HCT116 (cell line): ENCODE measurements around the gene ARHGAP21. TPM values are rescaled to one million over a fixed set of nuclear protein-coding genes. Genes with fewer than 3 reads are reported as not detected.

Source experiments
- ATAC-seq: fragments of 200-7000 bp; cut with Tn5 transposase; 2 replicates; pipeline ENCODE4 v1.9.1; 2020; ENCODE audit warnings: mild to moderate bottlenecking, moderate library complexity
- BruUV-seq: library from RNA; stranded (reverse); fragments of 400-500 nt; replicated peaks from 2 replicates; lab custom pipeline; 2021; lab: Mats Ljungman, UMichigan
- CTCF ChIA-PET: fragments of 300-600 bp; sonication (Branson Sonifier 250); formaldehyde crosslinking; loops from one replicate; lab custom pipeline; 2021; ENCODE audit warnings: antibody characterized with exemption; lab: Charles Lee
- POLR2A ChIA-PET: fragments of 300-600, 350-600 bp; sonication (Branson Sonifier 250); formaldehyde crosslinking; loops from one replicate; lab custom pipeline; 2021; ENCODE audit warnings: antibody characterized with exemption; lab: Charles Lee
- RAD21 ChIA-PET, 2 experiments: fragments of 300-600 bp; sonication (Branson Sonifier 250); formaldehyde crosslinking; loops; one replicate each; lab custom pipeline; 2023; ENCODE audit warnings: low total read pairs in 2 of 2; ENCODE audit not compliant: uncharacterized antibody in 2 of 2, unreplicated experiment in 2 of 2, low non-redundant PET in 1 of 2; lab: Charles Lee
- DNase-seq: peaks from one replicate; pipeline ENCODE4 v3.0.0-alpha.2; 2010; ENCODE audit warnings: low read depth, low spot score
- H2AFZ ChIP-seq: fragments of 200-600 bp; shearing (Covaris generic), sonication (generic); 2 replicates; pipeline ENCODE4 v1.6.1; 2017; ENCODE audit warnings: low read depth, mixed run types, mixed read lengths, antibody characterized with exemption, low read length; ENCODE audit not compliant: poor library complexity, severe bottlenecking
- H3K27ac ChIP-seq: 2 replicates; pipeline ENCODE4 v1.5.1; 2012; ENCODE audit warnings: low read depth, low read length
- H3K27me3 ChIP-seq: fragments of 200-600 bp; sonication (generic); 2 replicates; pipeline ENCODE4 v1.6.1; 2016; ENCODE audit warnings: mixed run types, low read length, mixed read lengths; ENCODE audit not compliant: insufficient read depth
- H3K36me3 ChIP-seq, 2 experiments: fragments of 200-500 bp in 1 of 2; fragments of 200-600 bp in 1 of 2; sonication (Bioruptor generic) in 1 of 2; sonication (generic) in 1 of 2; 2 replicates each; pipeline versions ENCODE4 v1.5.1 to v1.6.1; 2014 to 2016; ENCODE audit warnings: low read length in 2 of 2, inconsistent platforms in 1 of 2, mixed read lengths in 1 of 2, mixed run types in 1 of 2; ENCODE audit not compliant: insufficient read depth in 2 of 2, control insufficient read depth in 1 of 2
- H3K4me1 ChIP-seq, 2 experiments: fragments of 200-600 bp in 1 of 2; sonication (generic) in 1 of 2; 2 replicates each; pipeline versions ENCODE4 v1.5.1 to v1.6.1; 2012 to 2017; ENCODE audit warnings: low read length in 2 of 2, inconsistent platforms in 1 of 2, mild to moderate bottlenecking in 1 of 2, mixed read lengths in 1 of 2, mixed run types in 1 of 2, moderate library complexity in 1 of 2; ENCODE audit not compliant: insufficient read depth in 2 of 2, control insufficient read depth in 1 of 2
- H3K4me2 ChIP-seq: fragments of 200-600 bp; sonication (generic); 2 replicates; pipeline ENCODE4 v1.6.1; 2017; ENCODE audit warnings: mixed run types, low read length, mixed read lengths
- H3K4me3 ChIP-seq, 2 experiments: fragments of 200-600 bp in 1 of 2; sonication (generic) in 1 of 2; replicated peaks in 1 of 2; 2 replicates each; pipeline ENCODE4 v1.5.1; 2011 to 2016; ENCODE audit warnings: low read length in 2 of 2, control low read depth in 1 of 2, low read depth in 1 of 2, mild to moderate bottlenecking in 1 of 2, mixed read lengths in 1 of 2, mixed run types in 1 of 2
- H3K79me2 ChIP-seq: fragments of 200-600 bp; sonication (generic); 2 replicates; pipeline ENCODE4 v1.6.1; 2017; ENCODE audit warnings: mild to moderate bottlenecking, mixed run types, low read length, moderate library complexity, mixed read lengths; ENCODE audit not compliant: insufficient read depth
- H3K9ac ChIP-seq: fragments of 200-600 bp; sonication (generic); 2 replicates; pipeline ENCODE4 v1.6.1; 2016; ENCODE audit warnings: low read length, mixed read lengths
- H3K9me2 ChIP-seq: fragments of 200-600 bp; sonication (generic), shearing (Covaris generic); 2 replicates; pipeline ENCODE4 v1.6.1; 2017; ENCODE audit warnings: mixed run types, mild to moderate bottlenecking, moderate library complexity; ENCODE audit not compliant: insufficient read depth
- H3K9me3 ChIP-seq, 2 experiments: fragments of 200-500 bp in 1 of 2; fragments of 200-600 bp in 1 of 2; sonication (Bioruptor generic) in 1 of 2; sonication (generic) in 1 of 2; 2 replicates each; pipeline ENCODE4 v1.6.1; 2014 to 2017; ENCODE audit warnings: low read length in 2 of 2, mixed read lengths in 2 of 2, inconsistent platforms in 1 of 2, low read depth in 1 of 2, mild to moderate bottlenecking in 1 of 2, mixed run types in 1 of 2, moderate library complexity in 1 of 2; ENCODE audit not compliant: control insufficient read depth in 1 of 2, insufficient read depth in 1 of 2
- H4K20me1 ChIP-seq: fragments of 200-600 bp; sonication (generic), shearing (Covaris generic); 2 replicates; pipeline ENCODE4 v1.6.1; 2017; ENCODE audit warnings: mixed run types, mild to moderate bottlenecking, moderate library complexity; ENCODE audit not compliant: insufficient read depth
- CTCF ChIP-seq, 3 experiments: fragments of 200-600 bp in 1 of 3; sonication (generic) in 1 of 3; IDR thresholded peaks in 2 of 3; conservative IDR thresholded peaks in 1 of 3; 2 replicates each; pipeline ENCODE4 v1.5.1; 2012 to 2017; ENCODE audit warnings: low read depth in 2 of 3, low read length in 2 of 3, antibody characterized with exemption in 1 of 3, borderline replicate concordance in 1 of 3, control low read depth in 1 of 3, mild to moderate bottlenecking in 1 of 3, mixed read lengths in 1 of 3, mixed run types in 1 of 3, moderate library complexity in 1 of 3; ENCODE audit not compliant: insufficient read depth in 1 of 3
- ELF1 ChIP-seq: IDR thresholded peaks from 2 replicates; pipeline ENCODE4 v1.6.1; 2012; ENCODE audit warnings: low read depth, borderline replicate concordance
- EZH2 ChIP-seq: fragments of 200-600 bp; sonication (generic); IDR thresholded peaks from 2 replicates; pipeline ENCODE4 v1.6.1; 2017; ENCODE audit warnings: antibody characterized with exemption, mixed run types
- EZH2phosphoT487 ChIP-seq: fragments of 200-600 bp; IDR thresholded peaks from 2 replicates; pipeline ENCODE4 v1.6.1; 2018; ENCODE audit warnings: antibody characterized with exemption, borderline replicate concordance
- JUND ChIP-seq: IDR thresholded peaks from 2 replicates; pipeline ENCODE4 v1.6.1; 2012
- MAX ChIP-seq: IDR thresholded peaks from 2 replicates; pipeline ENCODE4 v1.6.1; 2012
- POLR2A ChIP-seq: IDR thresholded peaks from 2 replicates; pipeline ENCODE4 v1.7.0; 2011; ENCODE audit warnings: borderline replicate concordance; ENCODE audit not compliant: insufficient read depth, insufficient read length; ENCODE audit errors: extremely low read depth
- POLR2AphosphoS5 ChIP-seq: IDR thresholded peaks from 2 replicates; pipeline ENCODE4 v1.6.1; 2011; ENCODE audit warnings: mild to moderate bottlenecking, low read depth, low read length, moderate library complexity
- REST ChIP-seq: IDR thresholded peaks from 2 replicates; pipeline ENCODE4 v1.6.1; 2012; ENCODE audit warnings: low read depth
- SIN3A ChIP-seq: IDR thresholded peaks from 2 replicates; pipeline ENCODE4 v1.6.1; 2012; ENCODE audit warnings: low read depth
- SP1 ChIP-seq: IDR thresholded peaks from 2 replicates; pipeline ENCODE4 v1.6.1; 2012; ENCODE audit warnings: low read depth
- ZFX ChIP-seq: fragments of 450-650 bp; IDR thresholded peaks from 2 replicates; pipeline ENCODE4 v1.6.1; 2017
- intact Hi-C: fragments of 100-400 bp; cut with micrococcal nuclease; formaldehyde crosslinking; loops from 2 replicates; pipeline ENCODE4 v1.10.0; 2022
- total RNA-seq: library from RNA; stranded (reverse); gene quantifications from one replicate; pipeline ENCODE4 v1.2.1, GENCODE V29; 2021; ENCODE audit not compliant: unreplicated experiment

Gene ARHGAP21
- total RNA-seq, 1 experiment from 2014 or later, result 47.7 TPM

- no peaks in the 10 kb centered on the region for H3K36me3 ChIP-seq
- no TSS peak for BruUV-seq
- no peaks in the 10 kb centered on the region for H3K9me3 ChIP-seq
- CTCF ChIA-PET, result no interaction called here
- H3K27me3 ChIP-seq, result no peaks in the 10 kb centered on the region
- H3K27ac ChIP-seq, result no peak overlapping the region
- H3K79me2 ChIP-seq, result peaks cover 77% of the 10 kb centered on the region
- no peak overlapping the region for H3K9ac ChIP-seq
- intact Hi-C loops, result no loop called here
- no peaks in the 10 kb centered on the region for H3K9me2 ChIP-seq
- RAD21 ChIA-PET, result no interaction called here
- POLR2A ChIA-PET, result no interaction called here
- H2AFZ ChIP-seq, result no peak overlapping the region
- H3K4me3 ChIP-seq, result no peak overlapping the region
- peaks cover 12 to 16% of the 10 kb centered on the region in 2 experiments for H3K4me1 ChIP-seq
- H4K20me1 ChIP-seq, result no peaks in the 10 kb centered on the region
- no peak for DNase-seq
- no peak for ATAC-seq
- H3K4me2 ChIP-seq, result no peak overlapping the region
- TF ChIP-seq ELF1 (no peak), EZH2 (no peak), ZFX (no peak), EZH2phosphoT487 (no peak), JUND (no peak), CTCF (IDR thresholded peaks at IDR 0.05 in 2 of 3, conservative IDR thresholded peaks at IDR 0.05 in 1 of 3; ENCODE audit: borderline replicate concordance in 1 of 3, insufficient read depth in 1 of 3, low read depth in 2 of 3, low read length in 2 of 3) (no peak), SP1 (no peak), POLR2AphosphoS5 (no peak), POLR2A (no peak), MAX (no peak), REST (no peak), SIN3A (no peak)
Observed at GRCh38 chr10:24706479-24707118, 17.1 kb downstream of the ARHGAP21 start.
